ENCODE measurements around the gene TRAPPC11. TPM values are rescaled to one million over a fixed set of nuclear protein-coding genes. Genes with fewer than 3 reads are reported as not detected.

Gene TRAPPC11
- total RNA-seq, 1 donor from 2014 or later = 54.3 TPM

- no peak for TF ChIP-seq CTCF (IDR thresholded peaks at IDR 0.05; ENCODE audit: unreplicated experiment)
- no peak overlapping the region for H3K4me3 Mint-ChIP-seq (ENCODE audit: low read depth)
- no peak for DNase-seq (ENCODE audit: low spot score, unreplicated experiment)
- H3K4me1 Mint-ChIP-seq (ENCODE audit: low read depth) = no peaks in the 10 kb centered on the region
- peaks cover 13% of the 10 kb centered on the region for H3K27me3 Mint-ChIP-seq
- no peaks in the 10 kb centered on the region for H3K36me3 Mint-ChIP-seq (ENCODE audit: insufficient read depth)
- no peak overlapping the region for H3K27ac Mint-ChIP-seq
- H3K9me3 Mint-ChIP-seq (ENCODE audit: low read depth) = no peaks in the 10 kb centered on the region
Measured at GRCh38 chr4:183729430-183730328, 70.6 kb downstream of the TRAPPC11 start.

- Mint-ChIP-seq H3K27me3 (peaks cover 8% of the 10 kb centered on the region), H3K36me3 (ENCODE audit: insufficient read depth) (no peaks in the 10 kb centered on the region), H3K4me3 (ENCODE audit: low read depth) (no peak overlapping the region), H3K27ac (no peak overlapping the region), H3K9me3 (ENCODE audit: low read depth) (no peaks in the 10 kb centered on the region), H3K4me1 (ENCODE audit: low read depth) (no peaks in the 10 kb centered on the region)
- DNase-seq (ENCODE audit: low spot score, unreplicated experiment) = no peak
- TF ChIP-seq CTCF (IDR thresholded peaks at IDR 0.05; ENCODE audit: unreplicated experiment) = no peak
Measured at GRCh38 chr4:183732296-183732695, 73.2 kb downstream of the TRAPPC11 start.

- Mint-ChIP-seq H3K36me3 (ENCODE audit: insufficient read depth) (no peaks in the 10 kb centered on the region), H3K9me3 (ENCODE audit: low read depth) (no peaks in the 10 kb centered on the region), H3K4me1 (ENCODE audit: low read depth) (no peaks in the 10 kb centered on the region), H3K27me3 (peaks cover 8% of the 10 kb centered on the region), H3K4me3 (ENCODE audit: low read depth) (no peak overlapping the region), H3K27ac (no peak overlapping the region)
- no peak for DNase-seq (ENCODE audit: low spot score, unreplicated experiment)
- no peak for TF ChIP-seq CTCF (IDR thresholded peaks at IDR 0.05; ENCODE audit: unreplicated experiment)
Measured at GRCh38 chr4:183733181-183733580, 74.1 kb downstream of the TRAPPC11 start.

GRCh38 chr4:183738081-183738673 lies 79.1 kb downstream of the TRAPPC11 start:
- Mint-ChIP-seq H3K9me3 (ENCODE audit: low read depth) (no peaks in the 10 kb centered on the region), H3K4me3 (ENCODE audit: low read depth) (no peak overlapping the region), H3K36me3 (ENCODE audit: insufficient read depth) (no peaks in the 10 kb centered on the region), H3K4me1 (ENCODE audit: low read depth) (no peaks in the 10 kb centered on the region), H3K27ac (no peak overlapping the region), H3K27me3 (no peaks in the 10 kb centered on the region)
- DNase-seq (ENCODE audit: low spot score, unreplicated experiment) = no peak
- no peak for TF ChIP-seq CTCF (IDR thresholded peaks at IDR 0.05; ENCODE audit: unreplicated experiment)

GRCh38 chr4:183738961-183739360 lies 79.9 kb downstream of the TRAPPC11 start:
- TF ChIP-seq CTCF (IDR thresholded peaks at IDR 0.05; ENCODE audit: unreplicated experiment) = no peak
- no peak overlapping the region for H3K4me3 Mint-ChIP-seq (ENCODE audit: low read depth)
- no peaks in the 10 kb centered on the region for H3K27me3 Mint-ChIP-seq
- H3K4me1 Mint-ChIP-seq (ENCODE audit: low read depth) = no peaks in the 10 kb centered on the region
- no peaks in the 10 kb centered on the region for H3K36me3 Mint-ChIP-seq (ENCODE audit: insufficient read depth)
- no peak for DNase-seq (ENCODE audit: low spot score, unreplicated experiment)
- H3K9me3 Mint-ChIP-seq (ENCODE audit: low read depth) = no peaks in the 10 kb centered on the region
- H3K27ac Mint-ChIP-seq = no peak overlapping the region

Data from progenitor cell of endocrine pancreas (in vitro differentiated cells).